H9 (cell line): Measurements from ENCODE around the gene MTOR. TPM values are rescaled to one million over a fixed set of nuclear protein-coding genes. Genes with fewer than 3 reads are reported as not detected.

ENCODE experiments used
- DNase-seq: peaks from one replicate; pipeline ENCODE4 v3.0.0-alpha.2; 2017
- H2AFZ ChIP-seq: one replicate; pipeline ENCODE4 v1.6.1; 2013; ENCODE audit warnings: mild to moderate bottlenecking, low read length, control low read depth, moderate library complexity
- H2AK5ac ChIP-seq: 2 replicates; pipeline ENCODE4 v1.6.1; 2013; ENCODE audit warnings: low read length, control low read depth, mixed read lengths; ENCODE audit not compliant: insufficient read length
- H2BK120ac ChIP-seq: one replicate; pipeline ENCODE4 v1.6.1; 2013; ENCODE audit warnings: low read depth, mild to moderate bottlenecking, low read length, control low read depth, inconsistent platforms; ENCODE audit not compliant: poor library complexity, severe bottlenecking
- H2BK12ac ChIP-seq: 2 replicates; pipeline ENCODE4 v1.6.1; 2013; ENCODE audit warnings: low read length, control low read depth, mixed read lengths, low read depth; ENCODE audit not compliant: insufficient read length
- H2BK15ac ChIP-seq: 2 replicates; pipeline ENCODE4 v1.6.1; 2013; ENCODE audit warnings: low read depth, low read length, control low read depth
- H2BK20ac ChIP-seq: one replicate; pipeline ENCODE4 v1.6.1; 2013; ENCODE audit warnings: low read depth, mild to moderate bottlenecking, low read length, control low read depth, inconsistent platforms; ENCODE audit not compliant: poor library complexity, severe bottlenecking
- H2BK5ac ChIP-seq: 2 replicates; pipeline ENCODE4 v1.6.1; 2013; ENCODE audit warnings: low read length, control low read depth, mixed read lengths; ENCODE audit not compliant: insufficient read length
- H3K14ac ChIP-seq: 2 replicates; pipeline ENCODE4 v1.6.1; 2013; ENCODE audit warnings: low read length, control low read depth; ENCODE audit not compliant: insufficient read depth
- H3K18ac ChIP-seq: 2 replicates; pipeline ENCODE4 v1.6.1; 2013; ENCODE audit warnings: low read depth, mild to moderate bottlenecking, mixed read lengths, low read length, control low read depth; ENCODE audit not compliant: insufficient read length
- H3K23ac ChIP-seq: 2 replicates; pipeline ENCODE4 v1.6.1; 2013; ENCODE audit warnings: low read length, control low read depth, mixed read lengths, low read depth; ENCODE audit not compliant: insufficient read length
- H3K23me2 ChIP-seq: 2 replicates; pipeline ENCODE4 v1.6.1; 2013; ENCODE audit warnings: low read depth, mild to moderate bottlenecking, mixed read lengths, low read length, control low read depth; ENCODE audit not compliant: insufficient read length, poor library complexity, severe bottlenecking
- H3K27ac ChIP-seq: 2 replicates; pipeline ENCODE4 v1.5.1; 2013; ENCODE audit warnings: low read length, control low read depth, mixed read lengths, low read depth; ENCODE audit not compliant: insufficient read length
- H3K27me3 ChIP-seq: 2 replicates; pipeline ENCODE4 v1.6.1; 2013; ENCODE audit warnings: low read length, control low read depth, inconsistent platforms; ENCODE audit not compliant: insufficient read depth
- H3K4ac ChIP-seq: 2 replicates; pipeline ENCODE4 v1.6.1; 2013; ENCODE audit warnings: low read depth, mild to moderate bottlenecking, control low read depth, inconsistent platforms, low read length, moderate library complexity
- H3K4me1 ChIP-seq: 2 replicates; pipeline ENCODE4 v1.6.1; 2013; ENCODE audit warnings: low read length, control low read depth, inconsistent platforms; ENCODE audit not compliant: insufficient read depth
- H3K4me2 ChIP-seq: 2 replicates; pipeline ENCODE4 v1.6.1; 2013; ENCODE audit warnings: low read length, control low read depth, mixed read lengths; ENCODE audit not compliant: insufficient read length, insufficient read depth
- H3K56ac ChIP-seq: 2 replicates; pipeline ENCODE4 v1.6.1; 2013; ENCODE audit warnings: low read depth, mild to moderate bottlenecking, mixed read lengths, low read length, control low read depth; ENCODE audit not compliant: insufficient read length
- H3K79me1 ChIP-seq: 2 replicates; pipeline ENCODE4 v1.6.1; 2013; ENCODE audit warnings: low read depth, mild to moderate bottlenecking, moderate library complexity, low read length, control low read depth, inconsistent platforms; ENCODE audit not compliant: insufficient read depth, poor library complexity, severe bottlenecking
- H3K79me2 ChIP-seq: 2 replicates; pipeline ENCODE4 v1.6.1; 2013; ENCODE audit warnings: low read length, control low read depth, inconsistent platforms; ENCODE audit not compliant: insufficient read depth
- H3K9ac ChIP-seq: 2 replicates; pipeline ENCODE4 v1.6.1; 2013; ENCODE audit warnings: low read length, control low read depth, mixed read lengths; ENCODE audit not compliant: insufficient read length; ENCODE audit errors: extremely low read depth
- H3K9me3 ChIP-seq: one replicate; pipeline ENCODE4 v1.6.1; 2013; ENCODE audit warnings: low read depth, low read length, inconsistent platforms; ENCODE audit not compliant: control insufficient read depth
- H3T11ph ChIP-seq: one replicate; pipeline ENCODE4 v1.6.1; 2013; ENCODE audit warnings: mild to moderate bottlenecking, low read length, control low read depth, inconsistent platforms
- H4K20me1 ChIP-seq: one replicate; pipeline ENCODE4 v1.6.1; 2013; ENCODE audit not compliant: control insufficient read depth, insufficient read length, insufficient read depth
- H4K5ac ChIP-seq: 2 replicates; pipeline ENCODE4 v1.6.1; 2013; ENCODE audit warnings: low read depth, mild to moderate bottlenecking, mixed read lengths, low read length, control low read depth; ENCODE audit not compliant: insufficient read length
- H4K8ac ChIP-seq: replicated peaks from 2 replicates; pipeline ENCODE4 v1.6.1; 2013; ENCODE audit warnings: low read length, control low read depth, mixed read lengths, low read depth; ENCODE audit not compliant: insufficient read length
- H4K91ac ChIP-seq: 2 replicates; pipeline ENCODE4 v1.6.1; 2013; ENCODE audit warnings: low read depth, mild to moderate bottlenecking, moderate library complexity, mixed read lengths, low read length, control low read depth; ENCODE audit not compliant: insufficient read length
- H3K27ac Mint-ChIP-seq, 3 experiments: 2 replicates in 2 of 3; 3 replicates in 1 of 3; pipeline ENCODE4 v1.8.0; 2020 to 2021; ENCODE audit warnings: mixed read lengths in 3 of 3, mild to moderate bottlenecking in 1 of 3, moderate library complexity in 1 of 3
- H3K27me3 Mint-ChIP-seq: 2 replicates; pipeline ENCODE4 v1.8.0; 2021; ENCODE audit warnings: low read depth, mild to moderate bottlenecking, moderate library complexity, mixed read lengths
- H3K36me3 Mint-ChIP-seq, 3 experiments: 2 replicates in 2 of 3; 3 replicates in 1 of 3; pipeline ENCODE4 v1.8.0; 2020 to 2021; ENCODE audit warnings: low read depth in 3 of 3, mixed read lengths in 3 of 3; ENCODE audit not compliant: insufficient read depth in 1 of 3
- H3K4me1 Mint-ChIP-seq, 2 experiments: 2 replicates each; pipeline ENCODE4 v1.8.0; 2020; ENCODE audit warnings: mixed read lengths in 2 of 2
- H3K4me3 Mint-ChIP-seq, 2 experiments: 2 replicates in 1 of 2; 3 replicates in 1 of 2; pipeline ENCODE4 v1.8.0; 2020 to 2021; ENCODE audit warnings: mild to moderate bottlenecking in 2 of 2, mixed read lengths in 2 of 2, moderate library complexity in 1 of 2
- H3K9me3 Mint-ChIP-seq, 2 experiments: 2 replicates in 1 of 2; 3 replicates in 1 of 2; pipeline ENCODE4 v1.8.0; 2020; ENCODE audit warnings: mild to moderate bottlenecking in 2 of 2, mixed read lengths in 2 of 2, moderate library complexity in 1 of 2
- WGBS: extraction: QIAGEN DNeasy Blood & Tissue Kit; methylation state at CpG from one replicate; pipeline ENCODE4 v1.1.7; 2013; ENCODE audit warnings: missing lambda C conversion rate, low lambda C conversion rate, mixed read lengths; ENCODE audit not compliant: insufficient read length; ENCODE audit errors: extremely low coverage; 5-methylcytosine and 5-hydroxymethylcytosine counted together
- total RNA-seq: library from RNA; stranded (reverse); gene quantifications from 2 replicates; pipeline ENCODE4 v1.2.1, GENCODE V29; 2021
- TF ChIP-seq, protein P1 (sequence below): fragments of 200-600 bp; sonication (generic); conservative IDR thresholded peaks from 3 replicates; pipeline ENCODE4 v1.8.0; 2021; ENCODE audit warnings: antibody characterized with exemption, mild to moderate bottlenecking

MTOR gene
- total RNA-seq, 1 experiment from 2014 or later = 67.5 TPM

- Histone ChIP-seq H4K20me1 (no peaks in the 10 kb centered on the region), H3K4me2 (no peak overlapping the region), H2BK12ac (no peak overlapping the region), H3K23me2 (no peaks in the 10 kb centered on the region), H3K9me3 (no peaks in the 10 kb centered on the region), H2AK5ac (no peak overlapping the region), H2BK5ac (no peak overlapping the region), H2BK120ac (no peak overlapping the region), H3K79me1 (no peaks in the 10 kb centered on the region), H4K5ac (no peak overlapping the region), H4K8ac (no peak overlapping the region), H2BK20ac (no peak overlapping the region), H3K23ac (no peak overlapping the region), H3K27ac (no peak overlapping the region), H2AFZ (no peak overlapping the region), H3K56ac (no peak overlapping the region), H3K79me2 (no peaks in the 10 kb centered on the region), H3K4me1 (no peaks in the 10 kb centered on the region), H3T11ph (no peak overlapping the region), H4K91ac (no peak overlapping the region), H3K27me3 (no peaks in the 10 kb centered on the region), H3K18ac (no peak overlapping the region), H3K14ac (no peak overlapping the region), H2BK15ac (no peak overlapping the region), H3K4ac (no peak overlapping the region), H3K9ac (no peak overlapping the region)
- Mint-ChIP-seq H3K36me3 (peaks cover 31 to 83% (median 77%) of the 10 kb centered on the region in 3 experiments; a peak in 6 of 7 replicates), H3K27me3 (no peaks in the 10 kb centered on the region; the same call in 1 of the 2 replicates), H3K27ac (no peak overlapping the region), H3K9me3 (no peaks in the 10 kb centered on the region), H3K4me1 (no peaks in the 10 kb centered on the region), H3K4me3 (no peak overlapping the region)
- no CpG with 5 or more reads among the region's 3 CpGs for WGBS
- TF ChIP-seq, protein P1, sequence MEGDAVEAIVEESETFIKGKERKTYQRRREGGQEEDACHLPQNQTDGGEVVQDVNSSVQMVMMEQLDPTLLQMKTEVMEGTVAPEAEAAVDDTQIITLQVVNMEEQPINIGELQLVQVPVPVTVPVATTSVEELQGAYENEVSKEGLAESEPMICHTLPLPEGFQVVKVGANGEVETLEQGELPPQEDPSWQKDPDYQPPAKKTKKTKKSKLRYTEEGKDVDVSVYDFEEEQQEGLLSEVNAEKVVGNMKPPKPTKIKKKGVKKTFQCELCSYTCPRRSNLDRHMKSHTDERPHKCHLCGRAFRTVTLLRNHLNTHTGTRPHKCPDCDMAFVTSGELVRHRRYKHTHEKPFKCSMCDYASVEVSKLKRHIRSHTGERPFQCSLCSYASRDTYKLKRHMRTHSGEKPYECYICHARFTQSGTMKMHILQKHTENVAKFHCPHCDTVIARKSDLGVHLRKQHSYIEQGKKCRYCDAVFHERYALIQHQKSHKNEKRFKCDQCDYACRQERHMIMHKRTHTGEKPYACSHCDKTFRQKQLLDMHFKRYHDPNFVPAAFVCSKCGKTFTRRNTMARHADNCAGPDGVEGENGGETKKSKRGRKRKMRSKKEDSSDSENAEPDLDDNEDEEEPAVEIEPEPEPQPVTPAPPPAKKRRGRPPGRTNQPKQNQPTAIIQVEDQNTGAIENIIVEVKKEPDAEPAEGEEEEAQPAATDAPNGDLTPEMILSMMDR = no peak
- no peak for DNase-seq
Observed at GRCh38 chr1:11131816-11132215, 130.5 kb downstream of the MTOR start.
